Measurements from ENCODE around the gene OSBPL1A.
"Not testable (repeated sequence)": the region's sequence is repeated elsewhere in the genome, so short reads cannot be mapped to it uniquely, and the experiment has no call there.

The OSBPL1A gene

GRCh38 chr18:24359787-24360530 lies 37.7 kb downstream of the OSBPL1A start:
- not testable (repeated sequence) for H3K27ac ChIP-seq (ENCODE audit: low read depth, low read length); H2AFZ ChIP-seq (ENCODE audit: low read depth, low read length, severe bottlenecking); H3K9me3 ChIP-seq (ENCODE audit: insufficient read depth, low read length); H3K4me3 ChIP-seq (ENCODE audit: insufficient read depth, low read length, poor library complexity, severe bottlenecking); H4K20me1 ChIP-seq (ENCODE audit: low read depth, low read length); H3K9ac ChIP-seq (ENCODE audit: low read length); H3K36me3 ChIP-seq (ENCODE audit: low read length); H3K27me3 ChIP-seq (ENCODE audit: low read length); H3K79me2 ChIP-seq (ENCODE audit: insufficient read depth, low read length); H3K9me2 ChIP-seq (replicated peaks; ENCODE audit: insufficient read depth, low read length); H3F3A ChIP-seq (ENCODE audit: insufficient read depth); H3K4me2 ChIP-seq (ENCODE audit: low read depth, low read length, poor library complexity, severe bottlenecking)
- TF ChIP-seq CTCF (IDR thresholded peaks at IDR 0.05; ENCODE audit: insufficient read depth, low read length, poor library complexity, severe bottlenecking): peak; percentile 57

- Histone ChIP-seq H3K27ac (ENCODE audit: low read depth, low read length) (no peak overlapping the region), H3F3A (ENCODE audit: insufficient read depth) (no peaks in the 10 kb centered on the region), H3K27me3 (ENCODE audit: low read length) (no peaks in the 10 kb centered on the region), H3K9me3 (ENCODE audit: insufficient read depth, low read length) (no peaks in the 10 kb centered on the region), H3K4me2 (ENCODE audit: low read depth, low read length, poor library complexity, severe bottlenecking) (no peak overlapping the region), H3K9me2 (replicated peaks; ENCODE audit: insufficient read depth, low read length) (no peaks in the 10 kb centered on the region), H4K20me1 (ENCODE audit: low read depth, low read length) (no peaks in the 10 kb centered on the region), H3K9ac (ENCODE audit: low read length) (no peak overlapping the region), H3K79me2 (ENCODE audit: insufficient read depth, low read length) (no peaks in the 10 kb centered on the region), H3K36me3 (ENCODE audit: low read length) (no peaks in the 10 kb centered on the region), H3K4me3 (ENCODE audit: insufficient read depth, low read length, poor library complexity, severe bottlenecking) (no peak overlapping the region), H2AFZ (ENCODE audit: low read depth, low read length, severe bottlenecking) (no peak overlapping the region)
- no peak for TF ChIP-seq CTCF (IDR thresholded peaks at IDR 0.05; ENCODE audit: insufficient read depth, low read length, poor library complexity, severe bottlenecking)
- TF ChIP-seq EZH2phosphoT487 (conservative IDR thresholded peaks at IDR 0.05; ENCODE audit: low read length): no peak
Measured at GRCh38 chr18:24354278-24354677, 43.3 kb downstream of the OSBPL1A start.

GRCh38 chr18:24346254-24346653 lies 51.4 kb downstream of the OSBPL1A start:
- Histone ChIP-seq H3K27me3 (ENCODE audit: low read length) (no peaks in the 10 kb centered on the region), H3K9me2 (replicated peaks; ENCODE audit: insufficient read depth, low read length) (no peaks in the 10 kb centered on the region), H3K4me3 (ENCODE audit: insufficient read depth, low read length, poor library complexity, severe bottlenecking) (no peak overlapping the region), H3K9ac (ENCODE audit: low read length) (no peak overlapping the region), H2AFZ (ENCODE audit: low read depth, low read length, severe bottlenecking) (no peak overlapping the region), H3K9me3 (ENCODE audit: insufficient read depth, low read length) (no peaks in the 10 kb centered on the region), H4K20me1 (ENCODE audit: low read depth, low read length) (no peaks in the 10 kb centered on the region), H3K79me2 (ENCODE audit: insufficient read depth, low read length) (no peaks in the 10 kb centered on the region), H3F3A (ENCODE audit: insufficient read depth) (no peaks in the 10 kb centered on the region), H3K27ac (ENCODE audit: low read depth, low read length) (no peak overlapping the region), H3K4me2 (ENCODE audit: low read depth, low read length, poor library complexity, severe bottlenecking) (no peak overlapping the region), H3K36me3 (ENCODE audit: low read length) (no peaks in the 10 kb centered on the region)
- TF ChIP-seq EZH2phosphoT487 (conservative IDR thresholded peaks at IDR 0.05; ENCODE audit: low read length): no peak
- no peak for TF ChIP-seq CTCF (IDR thresholded peaks at IDR 0.05; ENCODE audit: insufficient read depth, low read length, poor library complexity, severe bottlenecking)

Data from SU-DHL-6 (cell line).